Heart left ventricle (tissue), 13 donors: ENCODE data around the gene PCNX1.

Experiments used
- CTCF ChIP-seq, 12 donors: fragments of 200-600 bp; sonication (generic) in 4 of 12; IDR thresholded peaks; one replicate each; pipeline versions ENCODE4 v1.5.0 to v1.8.0; 2018 to 2022; ENCODE audit warnings: antibody characterized with exemption in 12 of 12, mild to moderate bottlenecking in 5 of 12
- POLR2A ChIP-seq, 2 donors: fragments of 450-650 bp; IDR thresholded peaks; one replicate each; pipeline ENCODE4 v1.6.1; 2017; ENCODE audit warnings: antibody characterized with exemption in 2 of 2, mild to moderate bottlenecking in 2 of 2, moderate library complexity in 2 of 2
- donor health status: ischemic (EF 13 %, LVEDD 7.1; RV severe dilation, severe dysfunction).
- donor health status: DM: no; HTN: yes; CAD: no.
- donor health status: DM: no; HTN: no; CAD: no.
- donor health status: ischemic (EF 25% LVEDD 6.9; RV normal size, moderate dysfunction).
- donor health status: ischemic (EF 25% LVEDD 5.7; RV mildly dilated, moderate dysfunction).
- donor health status: ischemic (EF 35%, LVEDD 5.7; RV mildly dilated, moderate dysfunction).
- donor health status: nonischemic (EF 11% LVEDD 7.7; RV severe dilation, severe dysfunction).
- donor health status: DM: yes; HTN: yes; CAD: no.
- donor health status: PGD.
- donor health status: ischemic (EF 29% LVEDD 5.4; RV normal size, mild dysfunction).
- donor health status: nonischemic (EF 23%, LVEDD 6.1; RV moderate dilation, normal function).

DNA sequence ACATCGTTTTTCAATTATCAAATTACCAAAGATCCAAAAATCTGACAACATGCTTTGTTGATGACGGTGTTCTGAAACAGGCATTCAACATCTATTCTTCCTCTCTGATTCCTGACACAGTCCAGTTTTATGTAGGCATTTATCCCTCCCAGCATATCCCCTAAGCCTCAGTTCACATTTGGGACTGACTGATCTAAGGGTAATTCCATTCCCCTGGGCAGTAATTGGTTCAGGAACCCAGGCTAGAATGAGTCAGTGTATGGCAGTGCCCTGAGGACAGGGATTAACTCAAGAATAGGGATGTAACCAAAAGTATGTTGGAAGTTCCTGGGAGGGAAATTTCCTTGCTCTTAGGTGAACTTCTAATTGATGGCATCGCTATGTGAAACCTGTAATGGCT, 10.3 kb upstream of the PCNX1 start:
- TF ChIP-seq CTCF (IDR thresholded peaks at IDR 0.05) (no peak), POLR2A (IDR thresholded peaks at IDR 0.05) (no peak)
